Heart left ventricle (tissue), 13 donors: ENCODE measurements around the gene MTREX.

Source experiments
- POLR2A ChIP-seq, 2 donors: fragments of 450-650 bp; IDR thresholded peaks; one replicate each; pipeline ENCODE4 v1.6.1; 2017; ENCODE audit warnings: antibody characterized with exemption in 2 of 2, mild to moderate bottlenecking in 2 of 2, moderate library complexity in 2 of 2
- TF ChIP-seq, protein P1 (sequence below), 12 donors: fragments of 200-600 bp; sonication (generic) in 4 of 12; IDR thresholded peaks; one replicate each; pipeline versions ENCODE4 v1.5.0 to v1.8.0; 2018 to 2022; ENCODE audit warnings: antibody characterized with exemption in 12 of 12, mild to moderate bottlenecking in 5 of 12
- donor health status: ischemic (EF 13 %, LVEDD 7.1; RV severe dilation, severe dysfunction).
- donor health status: DM: no; HTN: yes; CAD: no.
- donor health status: DM: no; HTN: no; CAD: no.
- donor health status: ischemic (EF 25% LVEDD 6.9; RV normal size, moderate dysfunction).
- donor health status: ischemic (EF 25% LVEDD 5.7; RV mildly dilated, moderate dysfunction).
- donor health status: ischemic (EF 35%, LVEDD 5.7; RV mildly dilated, moderate dysfunction).
- donor health status: nonischemic (EF 11% LVEDD 7.7; RV severe dilation, severe dysfunction).
- donor health status: DM: yes; HTN: yes; CAD: no.
- donor health status: PGD.
- donor health status: ischemic (EF 29% LVEDD 5.4; RV normal size, mild dysfunction).
- donor health status: nonischemic (EF 23%, LVEDD 6.1; RV moderate dilation, normal function).

DNA sequence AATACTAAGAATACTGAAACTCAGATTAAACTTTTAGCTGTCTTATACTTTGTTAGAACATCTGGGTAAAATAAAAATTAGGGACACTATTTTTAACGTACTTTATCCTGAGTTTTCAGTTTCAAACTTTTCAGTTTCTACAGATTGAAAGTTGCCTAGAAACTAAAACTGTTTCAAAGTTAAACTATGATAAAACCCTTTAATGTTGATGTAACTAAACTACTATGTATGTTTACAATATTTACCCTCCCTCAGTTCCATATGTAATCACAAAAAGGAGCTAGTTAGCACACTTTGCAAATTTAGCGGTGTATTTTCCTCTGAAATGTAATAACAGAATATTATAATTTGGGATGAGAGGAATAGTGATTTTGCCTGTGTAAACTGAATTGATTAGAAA lies 105.9 kb downstream of the MTREX start:
- TF ChIP-seq, protein P1, sequence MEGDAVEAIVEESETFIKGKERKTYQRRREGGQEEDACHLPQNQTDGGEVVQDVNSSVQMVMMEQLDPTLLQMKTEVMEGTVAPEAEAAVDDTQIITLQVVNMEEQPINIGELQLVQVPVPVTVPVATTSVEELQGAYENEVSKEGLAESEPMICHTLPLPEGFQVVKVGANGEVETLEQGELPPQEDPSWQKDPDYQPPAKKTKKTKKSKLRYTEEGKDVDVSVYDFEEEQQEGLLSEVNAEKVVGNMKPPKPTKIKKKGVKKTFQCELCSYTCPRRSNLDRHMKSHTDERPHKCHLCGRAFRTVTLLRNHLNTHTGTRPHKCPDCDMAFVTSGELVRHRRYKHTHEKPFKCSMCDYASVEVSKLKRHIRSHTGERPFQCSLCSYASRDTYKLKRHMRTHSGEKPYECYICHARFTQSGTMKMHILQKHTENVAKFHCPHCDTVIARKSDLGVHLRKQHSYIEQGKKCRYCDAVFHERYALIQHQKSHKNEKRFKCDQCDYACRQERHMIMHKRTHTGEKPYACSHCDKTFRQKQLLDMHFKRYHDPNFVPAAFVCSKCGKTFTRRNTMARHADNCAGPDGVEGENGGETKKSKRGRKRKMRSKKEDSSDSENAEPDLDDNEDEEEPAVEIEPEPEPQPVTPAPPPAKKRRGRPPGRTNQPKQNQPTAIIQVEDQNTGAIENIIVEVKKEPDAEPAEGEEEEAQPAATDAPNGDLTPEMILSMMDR (IDR thresholded peaks at IDR 0.05), result no peak
- no peak for TF ChIP-seq POLR2A (IDR thresholded peaks at IDR 0.05)
